Measurements from ENCODE around the gene AAMP. TPM values are rescaled to one million over a fixed set of nuclear protein-coding genes. Genes with fewer than 3 reads are reported as not detected.

AAMP gene
- total and polyA plus RNA-seq, 4 donors, result 63.6 to 116 (median 74.6) TPM

- Histone ChIP-seq H3K27ac (ENCODE audit: low read depth in 1 of 2, low read length in 2 of 2) (no peak overlapping the region), H3K4me3 (ENCODE audit: low read depth in 1 of 3, low read length in 3 of 3) (no peak overlapping the region), H3K4me1 (ENCODE audit: control insufficient read depth in 4 of 4, insufficient read depth in 4 of 4, low read length in 3 of 4) (peaks cover 13 to 38% (median 25%) of the 10 kb centered on the region in 4 donors), H3K9me3 (ENCODE audit: control insufficient read depth in 4 of 4, low read length in 3 of 4) (no peaks in the 10 kb centered on the region), H3K27me3 (ENCODE audit: control insufficient read depth in 4 of 4, insufficient read depth in 4 of 4, low read length in 3 of 4) (no peaks in the 10 kb centered on the region), H3K9ac (ENCODE audit: low read depth in 1 of 2, low read length in 2 of 2) (no peak overlapping the region), H3K36me3 (ENCODE audit: control insufficient read depth in 4 of 4, insufficient read depth in 3 of 4, low read depth in 1 of 4, low read length in 3 of 4) (no peaks in the 10 kb centered on the region)
- TF ChIP-seq ZBTB33 (IDR thresholded peaks at IDR 0.05) (no peak), SP1 (IDR thresholded peaks at IDR 0.05) (peak; percentile 24)
- 71% methylated on average over 7 of the region's 7 CpGs for WGBS
- no peak for DNase-seq (ENCODE audit: low spot score)
Measured at GRCh38 chr2:218295029-218295428, 25.1 kb upstream of the AAMP start.

GRCh38 chr2:218294430-218295022 is 24.6 kb upstream of the AAMP start:
- no peak overlapping the region for H3K9ac ChIP-seq (ENCODE audit: low read depth in 1 of 2, low read length in 2 of 2)
- no peak overlapping the region for H3K27ac ChIP-seq (ENCODE audit: low read depth in 1 of 2, low read length in 2 of 2)
- 86% methylated on average over 5 of the region's 5 CpGs for WGBS
- H3K27me3 ChIP-seq (ENCODE audit: control insufficient read depth in 4 of 4, insufficient read depth in 4 of 4, low read length in 3 of 4), result no peaks in the 10 kb centered on the region
- no peak for DNase-seq (ENCODE audit: low spot score)
- H3K4me3 ChIP-seq (ENCODE audit: low read depth in 1 of 3, low read length in 3 of 3), result no peak overlapping the region
- H3K9me3 ChIP-seq (ENCODE audit: control insufficient read depth in 4 of 4, low read length in 3 of 4), result no peaks in the 10 kb centered on the region
- no peaks in the 10 kb centered on the region for H3K36me3 ChIP-seq (ENCODE audit: control insufficient read depth in 4 of 4, insufficient read depth in 3 of 4, low read depth in 1 of 4, low read length in 3 of 4)
- peaks cover 13 to 43% (median 29%) of the 10 kb centered on the region in 4 donors for H3K4me1 ChIP-seq (ENCODE audit: control insufficient read depth in 4 of 4, insufficient read depth in 4 of 4, low read length in 3 of 4)
- TF ChIP-seq TAF1 (conservative IDR thresholded peaks at IDR 0.05) (no peak), REST (IDR thresholded peaks at IDR 0.05) (no peak), ZBTB33 (IDR thresholded peaks at IDR 0.05) (no peak), RXRA (IDR thresholded peaks at IDR 0.05) (no peak), EGR1 (IDR thresholded peaks at IDR 0.05; ENCODE audit: low read depth in 2 of 2) (no peak), HNF4G (IDR thresholded peaks at IDR 0.05) (no peak), SP1 (IDR thresholded peaks at IDR 0.05) (no peak), NR2F2 (IDR thresholded peaks at IDR 0.05) (no peak), FOXA1 (IDR thresholded peaks at IDR 0.05) (no peak), YY1 (IDR thresholded peaks at IDR 0.05) (no peak), RAD21 (IDR thresholded peaks at IDR 0.05) (no peak), FOXA2 (IDR thresholded peaks at IDR 0.05) (no peak), HNF4A (conservative IDR thresholded peaks at IDR 0.05) (no peak), CTCF (IDR thresholded peaks at IDR 0.05; ENCODE audit: low read depth, low read length, missing input control) (no peak), GABPA (IDR thresholded peaks at IDR 0.05 in 1 of 2, conservative IDR thresholded peaks at IDR 0.05 in 1 of 2) (no peak), JUND (IDR thresholded peaks at IDR 0.05) (no peak), ATF3 (IDR thresholded peaks at IDR 0.05) (no peak)
